Stimulated activated CD4-positive, alpha-beta T cell treated with anti-CD3 and anti-CD28 coated beads, Interleukin-1b, Interleukin-23, amount 100 ng/mL, for 1 hour (primary cell): Measurements from ENCODE around the gene TAT.
A peak's percentile ranks its signal among the peaks of the same experiment; 100 is the strongest.
"Not testable (repeated sequence)": the region's sequence is repeated elsewhere in the genome, so short reads cannot be mapped to it uniquely, and the experiment has no call there.

ENCODE experiments used
- DNase-seq, 2 donors: peaks; one replicate each; pipeline ENCODE4 v3.0.0-alpha.2; 2020; ENCODE audit warnings: low read depth in 2 of 2

The TAT gene

DNA sequence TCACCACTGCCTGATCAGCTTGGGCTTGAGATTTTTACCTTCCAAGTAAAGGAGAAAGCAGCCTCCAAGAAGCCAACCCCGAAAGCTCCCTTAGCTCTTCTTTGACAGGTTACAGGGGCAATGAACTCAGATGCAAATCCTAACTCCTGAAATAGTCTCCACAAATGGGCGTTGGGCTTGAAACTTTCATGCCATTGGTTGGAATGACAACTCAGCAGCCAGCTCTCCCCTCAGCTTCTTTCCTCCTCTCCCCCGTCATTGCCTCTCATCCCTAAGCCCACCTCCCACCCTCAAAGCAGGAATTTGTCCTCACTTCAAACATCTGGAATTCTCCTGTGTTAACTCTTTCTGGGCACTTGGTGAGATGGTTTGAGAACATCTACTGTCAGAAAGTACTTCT, at the start of gene TAT:
Gene TAT (minus strand): TSS at position 122 of the 400 bp plus-strand sequence. CDS start 677 bp downstream, outside the sequence.
- no peak for DNase-seq

DNA sequence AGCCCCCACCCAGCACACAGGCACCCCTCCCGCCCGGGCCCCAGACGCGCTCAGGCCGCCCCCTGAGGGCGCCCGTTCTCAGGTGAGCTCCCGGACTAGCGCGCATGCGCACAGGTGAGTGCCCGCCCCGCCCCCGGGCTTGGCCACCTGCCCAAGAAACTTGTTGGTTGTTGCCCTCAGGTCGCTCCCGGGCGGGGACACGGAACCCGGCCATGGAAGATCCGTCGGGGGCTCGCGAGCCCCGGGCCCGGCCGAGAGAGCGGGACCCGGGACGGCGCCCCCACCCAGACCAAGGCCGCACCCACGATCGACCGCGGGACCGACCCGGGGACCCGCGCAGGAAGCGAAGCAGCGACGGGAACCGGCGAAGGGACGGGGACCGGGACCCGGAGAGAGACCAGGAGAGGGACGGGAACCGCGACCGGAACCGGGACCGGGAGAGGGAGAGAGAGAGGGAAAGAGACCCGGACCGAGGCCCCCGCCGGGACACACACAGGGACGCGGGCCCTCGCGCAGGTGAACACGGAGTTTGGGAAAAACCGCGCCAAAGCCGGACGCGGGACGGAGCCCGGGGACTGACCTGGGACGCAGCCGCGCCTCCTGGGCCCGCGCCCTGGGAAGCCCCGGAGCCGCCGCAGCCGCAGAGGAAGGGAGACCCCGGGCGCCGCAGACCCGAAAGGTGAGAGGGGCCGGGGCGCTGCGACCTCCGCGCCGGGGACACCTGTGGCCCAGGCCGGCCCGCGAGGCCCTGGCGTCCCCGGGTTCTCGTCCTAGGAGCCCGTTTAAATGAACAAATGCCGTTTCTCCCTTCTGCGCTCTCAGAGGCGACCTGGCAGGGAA, 49.3 kb upstream of the TAT start, which contains the start of gene MARVELD3:
Gene MARVELD3 (plus strand): TSS at position 167 of the 840 bp plus-strand sequence. CDS start 46 bp downstream, at position 213.
- no peak for DNase-seq

DNA sequence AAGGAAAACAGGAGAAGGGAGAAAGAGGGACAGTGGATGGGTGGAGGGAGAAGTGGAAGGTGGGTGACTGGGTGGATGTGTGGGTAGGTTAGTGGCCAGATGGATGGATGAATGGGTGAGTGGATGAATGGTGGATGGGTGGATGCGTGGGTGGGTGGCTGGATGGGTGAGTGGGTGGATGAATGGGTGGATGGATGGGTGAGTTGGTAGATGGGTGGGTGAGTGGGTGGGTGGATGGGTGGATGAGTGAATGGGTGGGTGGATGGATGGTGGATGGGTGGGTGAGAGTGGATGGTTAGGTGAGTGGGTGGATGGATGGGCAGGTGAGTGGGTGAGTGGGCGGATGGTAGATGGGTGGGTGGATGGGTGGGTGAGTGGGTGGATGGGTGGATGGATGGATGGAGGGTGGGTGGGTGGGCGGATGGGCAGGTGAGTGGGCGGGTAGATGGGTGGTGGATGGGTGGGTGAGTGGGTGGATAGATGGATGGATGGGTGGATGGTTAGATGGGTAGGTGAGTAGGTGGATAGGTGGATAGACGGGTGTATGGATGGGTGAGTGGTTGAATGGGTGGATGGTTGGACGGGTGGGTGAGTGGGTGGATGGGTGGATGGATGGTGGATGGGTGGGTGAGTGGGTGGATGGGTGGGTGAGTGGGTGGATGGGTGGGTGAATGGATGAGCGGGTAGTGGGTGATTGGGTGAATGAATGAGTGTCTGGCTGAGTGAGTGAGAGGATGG, 48.4 kb upstream of the TAT start:
- no peak for DNase-seq

DNA sequence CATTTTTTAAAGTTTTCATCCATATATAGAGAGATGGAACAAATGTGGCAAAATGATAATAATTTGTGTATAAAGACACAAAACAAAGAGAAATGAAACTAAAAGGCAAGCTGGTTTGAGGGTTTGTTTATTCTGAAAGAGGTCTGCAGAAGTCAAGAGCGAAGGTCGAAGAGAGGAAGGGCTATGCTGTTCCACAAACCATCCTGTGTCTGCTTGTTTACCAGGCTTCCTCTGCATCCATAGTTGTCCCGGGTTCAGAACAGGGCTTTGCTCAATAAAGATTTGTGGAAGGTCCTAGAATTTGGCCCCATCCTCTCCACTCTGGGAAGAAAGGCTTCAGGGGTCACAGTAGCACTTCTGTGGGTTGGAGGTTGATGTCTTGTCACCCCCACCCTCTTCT, 46.7 kb upstream of the TAT start:
- no peak for DNase-seq

DNA sequence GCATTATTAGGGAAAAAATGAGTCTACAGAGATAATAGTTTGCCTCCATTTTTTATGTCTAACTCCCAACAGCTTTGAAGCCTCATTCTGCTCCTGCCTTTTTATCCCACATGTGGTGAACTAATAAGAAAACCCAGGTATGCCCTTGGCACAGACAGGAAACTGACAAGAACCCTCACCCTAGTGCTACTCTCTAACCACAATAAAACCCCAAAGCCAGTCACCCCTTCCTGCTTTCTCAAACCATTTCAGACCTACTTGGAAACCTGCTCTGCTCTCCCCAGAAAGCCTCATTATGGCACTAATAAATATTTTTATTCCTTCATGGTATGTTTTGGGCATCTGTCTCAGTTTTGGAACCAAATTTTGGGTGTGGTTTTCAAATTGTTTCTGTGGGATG, 45.2 kb upstream of the TAT start:
- no peak for DNase-seq

DNA sequence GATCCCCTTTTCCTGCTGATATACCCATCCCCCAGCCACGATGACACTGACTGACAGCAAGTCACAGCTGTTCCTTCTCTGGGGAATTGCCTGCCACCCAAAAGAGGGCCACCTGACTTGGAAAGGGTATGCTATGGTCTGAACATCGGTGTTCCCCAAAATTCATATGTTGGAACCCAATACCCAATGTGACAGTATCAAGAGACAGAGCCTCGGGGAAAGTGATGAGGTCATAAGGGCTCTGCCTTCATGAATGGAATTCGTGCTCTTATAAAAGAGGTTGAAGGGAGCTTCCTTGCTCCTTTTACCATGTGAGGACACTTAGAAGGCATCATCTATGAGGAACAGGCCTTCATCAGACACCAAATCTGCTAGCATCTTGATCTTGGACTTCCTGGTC, 41.5 kb upstream of the TAT start:
- no peak for DNase-seq

DNA sequence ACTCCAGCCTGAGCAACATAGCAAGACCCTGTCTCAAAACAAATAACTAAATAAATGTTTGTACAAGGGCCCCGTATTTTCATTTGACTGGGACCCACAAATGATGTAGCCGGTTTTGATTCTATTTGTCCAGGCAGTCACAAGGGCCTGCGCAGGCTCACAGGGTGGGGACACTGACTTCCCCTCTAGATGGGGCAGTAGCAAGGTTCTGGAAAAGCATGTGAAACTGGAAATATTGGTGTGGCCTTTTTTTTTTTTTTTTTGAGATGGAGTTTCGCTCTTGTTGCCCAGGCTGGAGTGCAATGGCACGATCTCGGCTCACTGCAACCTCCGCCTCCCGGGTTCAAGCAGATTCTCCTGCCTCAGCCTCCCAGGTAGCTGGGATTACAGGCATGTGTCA, 38.1 kb upstream of the TAT start:
- DNase-seq: not testable (repeated sequence)

DNA sequence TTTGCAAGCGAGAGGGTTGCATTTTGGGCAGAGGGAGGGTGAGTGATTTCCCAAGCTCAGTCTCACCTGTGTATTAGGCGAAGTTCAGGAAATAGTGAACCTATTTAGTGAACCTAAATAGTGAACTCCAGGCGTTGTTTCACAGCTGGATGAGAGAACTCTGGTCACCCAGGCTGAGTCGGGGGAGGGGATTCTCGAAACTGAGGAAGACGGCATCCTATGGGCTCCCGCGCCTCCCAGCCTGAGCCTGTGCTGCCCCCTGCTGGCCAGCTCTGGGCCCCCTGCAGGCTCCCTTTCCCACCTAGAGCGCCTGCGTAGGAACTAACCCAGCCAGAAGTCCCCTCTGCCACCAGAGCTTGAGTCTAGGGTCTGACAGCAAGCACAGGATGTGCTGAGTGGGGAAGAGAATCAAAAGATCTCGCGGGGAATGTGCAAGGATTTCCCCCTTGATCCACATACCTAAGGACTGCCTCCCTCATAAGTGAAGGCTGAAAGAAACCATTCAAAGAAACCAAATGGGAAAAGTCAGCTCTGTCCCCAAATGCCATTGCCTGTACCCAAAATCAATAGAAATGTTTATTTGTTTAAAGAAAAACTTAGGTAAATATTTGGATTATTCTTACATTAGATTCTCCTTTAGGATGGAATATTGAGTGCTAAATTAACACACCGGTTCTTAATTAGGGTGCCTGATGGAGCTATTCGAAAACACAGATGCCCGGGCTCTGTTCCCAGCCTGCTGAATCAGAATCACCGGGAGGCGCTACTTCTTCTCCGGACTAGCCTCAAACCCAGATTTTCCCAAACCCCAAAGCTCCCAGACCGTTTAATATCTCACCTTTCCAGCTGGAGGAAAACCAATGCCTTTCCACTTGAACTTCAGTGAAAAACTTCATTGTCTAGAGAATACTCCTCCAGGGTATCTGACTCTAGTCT, 34.3 kb upstream of the TAT start:
- DNase-seq: peak; percentile 45 to 77

DNA sequence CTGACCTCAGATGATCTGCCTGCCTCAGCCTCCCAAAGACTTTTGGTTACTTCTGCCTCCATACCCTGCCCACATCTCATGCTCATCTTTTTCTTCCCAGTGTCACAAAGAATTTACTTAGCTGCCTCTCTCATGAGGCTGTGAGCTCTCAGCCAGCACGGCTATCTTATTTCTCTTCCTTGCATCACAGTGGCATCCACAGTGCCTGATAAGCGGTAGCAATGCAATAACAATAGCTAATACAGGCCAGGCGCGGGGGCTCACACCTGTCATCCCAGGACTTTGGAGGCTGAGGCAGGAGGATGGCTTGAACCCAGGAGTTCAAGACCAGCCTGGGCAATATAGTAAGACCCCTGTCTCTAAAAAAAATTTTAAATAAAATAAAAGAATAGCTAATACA, 33.6 kb upstream of the TAT start:
- DNase-seq: no peak

DNA sequence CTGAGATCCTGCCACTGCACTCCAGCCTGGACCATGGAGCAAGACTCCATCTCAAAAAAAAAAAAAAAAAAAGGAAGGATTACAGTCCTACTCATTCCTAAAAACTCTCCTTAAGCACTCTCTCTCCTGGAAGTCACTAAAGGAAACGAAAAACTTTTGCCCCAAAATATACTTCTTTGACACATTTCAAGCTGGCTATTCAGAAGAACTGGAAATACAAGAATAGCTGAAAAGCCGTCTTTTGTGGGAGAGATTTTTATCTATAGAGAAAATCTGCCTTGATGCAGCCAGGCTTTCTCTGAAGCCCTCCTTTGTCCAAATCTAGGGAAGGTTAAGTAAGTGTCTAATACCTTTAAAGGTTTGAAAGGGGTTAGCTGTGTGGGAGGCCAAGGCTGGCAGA, 32.2 kb upstream of the TAT start:
- no peak for DNase-seq

DNA sequence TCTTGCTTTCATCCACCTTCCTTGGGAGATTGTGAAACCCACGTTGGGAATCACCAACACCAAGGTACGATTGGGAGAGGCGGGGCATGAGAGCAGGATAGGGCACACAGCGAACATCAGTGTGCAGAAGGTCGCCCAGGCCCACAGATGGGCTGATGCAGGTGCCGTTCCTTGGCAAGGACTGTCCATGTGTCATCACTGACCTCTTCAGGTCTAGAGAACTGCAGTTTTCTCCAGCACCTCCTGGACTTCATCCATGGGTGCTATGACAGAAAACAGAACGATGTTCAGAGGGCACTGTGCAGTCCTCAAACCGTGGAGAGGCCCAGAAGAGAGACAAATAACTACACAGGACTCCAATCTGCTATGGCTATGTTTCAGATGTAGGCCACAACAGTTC, 23.9 kb upstream of the TAT start:
- DNase-seq: no peak

DNA sequence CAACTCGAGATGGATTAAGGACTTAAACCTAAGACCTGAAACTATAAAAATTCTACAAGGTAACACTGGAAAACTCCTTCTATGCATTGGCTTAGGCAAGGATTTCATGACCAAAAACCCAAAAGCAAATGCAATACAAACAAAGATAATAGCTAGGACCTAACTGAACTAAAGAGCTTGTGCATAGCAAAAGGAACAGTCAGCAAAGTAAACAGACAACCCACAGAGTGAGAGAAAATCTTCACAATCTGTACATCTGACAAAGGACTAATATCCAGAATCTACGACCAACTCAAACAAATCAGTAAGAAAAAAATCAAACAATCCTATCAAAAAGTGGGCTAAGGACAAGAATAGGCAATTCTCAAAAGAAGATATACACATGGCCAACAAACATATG, 21.5 kb upstream of the TAT start:
- not testable (repeated sequence) for DNase-seq

DNA sequence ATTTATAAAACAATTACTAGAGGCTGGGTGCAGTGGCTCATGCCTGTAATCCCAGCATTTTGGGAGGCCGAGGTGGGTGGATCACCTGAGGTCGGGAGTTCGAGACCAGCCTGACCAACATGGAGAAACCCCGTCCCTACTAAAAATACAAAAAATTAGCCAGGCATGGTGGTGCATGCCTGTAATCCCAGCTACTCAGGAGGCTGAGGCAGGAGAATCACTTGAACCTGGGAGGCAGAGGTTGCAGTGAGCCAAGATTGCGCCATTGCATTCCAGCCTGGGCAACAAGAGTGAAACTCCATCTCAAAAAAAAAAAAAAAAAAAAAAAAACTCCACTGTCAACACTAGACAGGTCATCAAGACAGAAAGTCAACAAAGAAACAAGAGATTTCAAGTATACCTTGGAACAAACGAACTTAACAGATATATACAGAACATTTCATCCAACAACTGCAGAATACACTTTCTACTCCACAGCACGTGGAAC, 18.5 kb upstream of the TAT start:
- not testable (repeated sequence) for DNase-seq

DNA sequence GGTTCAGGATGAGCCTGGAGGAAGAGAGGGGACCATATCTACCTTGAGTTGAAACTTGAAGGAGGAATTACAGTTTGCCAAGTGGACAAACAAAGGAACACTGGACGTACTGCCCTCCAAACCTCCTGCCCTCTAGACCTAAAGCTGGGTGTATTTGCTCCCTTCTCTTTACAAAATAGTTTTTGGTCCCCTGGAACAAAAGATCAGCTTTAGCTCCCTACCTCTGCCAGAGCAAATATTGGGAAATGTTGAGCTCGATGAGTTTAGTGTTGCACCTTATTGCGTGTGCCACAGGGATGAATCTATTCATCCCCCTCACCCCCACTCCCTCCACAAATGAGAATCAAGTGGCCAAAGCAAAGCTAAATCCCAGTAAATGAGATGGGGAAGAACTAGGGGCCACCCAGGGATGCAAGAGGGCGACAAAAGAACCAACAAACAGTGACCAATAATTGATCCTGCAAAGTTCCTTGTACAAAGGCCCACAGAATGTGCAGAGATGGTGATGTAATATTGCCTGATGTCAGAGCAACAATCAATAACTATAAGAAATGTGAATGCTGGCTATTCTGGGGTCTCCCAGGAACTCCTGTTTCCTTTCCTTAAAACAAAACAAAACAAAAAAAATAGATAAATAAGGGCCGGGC, 17.2 kb upstream of the TAT start:
- no peak for DNase-seq

DNA sequence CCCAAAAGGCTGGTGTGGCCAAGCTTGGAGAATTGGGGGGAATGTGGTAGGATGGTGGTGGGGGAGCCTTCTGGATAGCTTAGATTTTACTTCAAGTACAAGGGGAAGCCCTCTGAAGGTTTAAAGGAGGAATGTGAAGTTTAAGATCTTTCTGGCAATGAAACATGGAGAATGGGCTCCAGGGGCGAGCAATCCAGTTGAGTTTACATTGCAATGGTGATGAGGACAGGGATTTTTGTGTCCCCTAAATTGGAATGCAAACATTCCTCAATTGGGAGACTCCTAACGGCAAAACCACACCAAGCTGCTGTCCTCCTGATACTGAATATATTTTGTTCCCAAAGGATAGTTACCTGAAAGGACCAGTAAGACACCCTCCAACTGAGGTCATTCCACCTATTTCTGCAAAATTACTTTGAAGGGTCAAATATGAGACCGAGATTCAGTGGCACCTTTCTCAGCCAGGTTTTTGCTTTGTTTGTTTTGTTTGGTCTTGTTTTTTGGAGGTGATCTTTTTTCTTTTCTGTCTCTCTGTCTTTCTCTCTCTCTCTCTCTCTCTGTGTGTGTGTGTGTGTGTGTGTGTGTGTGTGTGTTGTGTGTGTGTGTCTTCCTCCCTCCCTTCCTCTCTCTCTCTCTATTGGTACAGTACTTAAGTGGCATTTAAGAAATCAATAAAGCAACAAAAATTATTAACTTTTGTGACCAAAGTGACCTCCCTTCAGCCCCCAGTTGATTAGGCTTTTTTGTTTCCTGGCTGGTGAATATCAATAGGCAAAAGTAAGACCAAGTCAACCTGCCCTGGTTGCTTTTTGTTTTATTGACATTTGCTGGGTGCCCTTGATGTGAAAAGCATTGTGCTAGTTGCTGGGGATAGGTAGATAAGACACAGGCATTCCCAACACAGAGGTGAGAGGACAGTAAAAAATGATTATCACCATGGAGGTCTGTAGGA, 16.4 kb upstream of the TAT start:
- DNase-seq: no peak

DNA sequence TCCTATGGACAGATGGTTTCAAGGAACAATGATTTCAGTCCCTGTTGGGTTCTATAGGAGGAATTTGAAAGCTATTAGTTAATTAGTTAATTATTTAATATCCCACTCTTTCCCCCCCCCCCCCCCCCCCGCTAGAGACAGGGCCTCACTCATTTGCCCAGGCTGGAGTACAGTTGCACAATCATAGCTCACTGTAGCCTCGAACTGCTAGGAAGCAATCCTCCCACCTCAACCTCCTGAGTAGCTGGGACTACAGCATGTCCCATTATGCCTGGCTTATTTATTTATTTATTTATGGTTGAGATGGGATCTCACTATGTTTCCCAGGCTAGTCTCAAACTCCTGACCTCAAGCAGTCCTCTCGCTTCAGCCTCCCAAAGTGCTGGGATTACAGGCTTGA, 15.0 kb upstream of the TAT start:
- DNase-seq: no peak

DNA sequence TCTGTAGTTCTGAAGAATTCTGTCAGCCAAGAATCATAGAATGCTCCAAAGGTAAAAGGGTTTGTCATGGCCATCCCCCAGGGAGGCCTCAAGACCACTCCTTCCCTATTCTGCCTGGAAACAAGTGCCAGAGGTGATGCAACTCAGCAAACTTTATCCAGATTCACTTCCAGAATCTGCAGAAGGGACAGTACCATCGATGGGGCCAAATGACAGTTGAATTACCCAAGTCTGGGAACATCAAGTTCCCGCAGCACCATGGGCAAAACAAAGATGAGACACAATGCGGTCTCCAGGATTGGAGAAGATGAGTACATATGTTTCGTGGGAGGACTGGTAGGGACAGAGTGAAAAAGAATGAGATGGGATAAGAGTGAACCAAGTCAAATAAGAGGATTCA, 13.7 kb upstream of the TAT start:
- DNase-seq: no peak

DNA sequence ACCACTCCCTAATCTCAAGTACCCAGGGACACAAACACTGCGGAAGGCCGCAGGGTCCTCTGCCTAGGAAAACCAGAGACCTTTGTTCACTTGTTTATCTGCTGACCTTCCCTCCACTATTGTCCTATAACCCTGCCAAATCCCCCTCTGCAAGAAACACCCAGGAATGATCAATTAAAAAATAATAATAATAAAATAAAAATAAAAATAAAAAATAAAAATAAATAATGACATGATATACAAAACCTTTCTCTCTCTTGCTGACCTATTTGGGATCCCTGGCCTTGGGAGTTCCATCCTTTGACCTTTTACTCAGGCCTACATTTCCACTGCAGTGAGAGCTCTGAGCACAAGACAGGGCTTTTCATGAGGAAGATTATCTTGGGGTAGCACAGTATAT, 13.2 kb upstream of the TAT start:
- DNase-seq: not testable (repeated sequence)

DNA sequence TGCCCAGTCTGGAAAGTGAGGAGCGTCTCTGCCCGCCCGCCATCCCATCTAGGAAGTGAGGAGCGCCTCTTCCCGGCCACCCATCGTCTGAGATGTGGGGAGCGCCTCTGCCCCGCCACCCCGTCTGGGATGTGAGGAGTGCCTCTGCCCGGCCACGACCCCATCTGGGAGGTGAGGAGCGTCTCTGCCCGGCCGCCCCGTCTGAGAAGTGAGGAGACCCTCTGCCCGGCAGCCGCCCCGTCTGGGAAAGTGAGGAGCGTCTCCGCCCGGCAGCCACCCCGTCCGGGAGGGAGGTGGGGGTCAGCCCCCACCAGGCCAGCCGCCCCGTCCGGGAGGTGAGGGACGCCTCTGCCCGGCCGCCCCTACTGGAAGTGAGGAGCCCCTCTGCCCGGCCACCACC, 12.4 kb upstream of the TAT start:
- not testable (repeated sequence) for DNase-seq

DNA sequence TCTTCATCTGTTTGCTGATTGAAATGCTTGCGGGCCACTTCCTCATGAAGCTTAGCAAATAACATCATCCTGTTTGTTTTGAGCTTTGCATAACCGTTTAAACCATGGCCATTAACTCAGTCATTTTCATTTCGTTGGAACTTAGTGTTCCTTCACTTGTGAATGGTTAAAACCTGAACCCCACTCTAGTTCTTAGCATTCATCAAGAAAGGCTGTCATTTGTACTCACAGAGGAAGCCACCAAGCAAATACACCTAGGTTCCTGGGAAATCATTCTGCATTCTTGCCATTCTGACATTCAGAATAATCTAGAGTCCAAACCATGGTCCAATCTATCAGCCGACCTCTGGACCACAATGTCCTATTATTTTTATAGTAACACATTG, 8.4 kb upstream of the TAT start:
- DNase-seq: no peak
